ENCODE measurements around the gene UBTF. TPM values are rescaled to one million over a fixed set of nuclear protein-coding genes. Genes with fewer than 3 reads are reported as not detected.

UBTF gene
- total RNA-seq, 1 donor from 2014 or later = 146 TPM

DNA sequence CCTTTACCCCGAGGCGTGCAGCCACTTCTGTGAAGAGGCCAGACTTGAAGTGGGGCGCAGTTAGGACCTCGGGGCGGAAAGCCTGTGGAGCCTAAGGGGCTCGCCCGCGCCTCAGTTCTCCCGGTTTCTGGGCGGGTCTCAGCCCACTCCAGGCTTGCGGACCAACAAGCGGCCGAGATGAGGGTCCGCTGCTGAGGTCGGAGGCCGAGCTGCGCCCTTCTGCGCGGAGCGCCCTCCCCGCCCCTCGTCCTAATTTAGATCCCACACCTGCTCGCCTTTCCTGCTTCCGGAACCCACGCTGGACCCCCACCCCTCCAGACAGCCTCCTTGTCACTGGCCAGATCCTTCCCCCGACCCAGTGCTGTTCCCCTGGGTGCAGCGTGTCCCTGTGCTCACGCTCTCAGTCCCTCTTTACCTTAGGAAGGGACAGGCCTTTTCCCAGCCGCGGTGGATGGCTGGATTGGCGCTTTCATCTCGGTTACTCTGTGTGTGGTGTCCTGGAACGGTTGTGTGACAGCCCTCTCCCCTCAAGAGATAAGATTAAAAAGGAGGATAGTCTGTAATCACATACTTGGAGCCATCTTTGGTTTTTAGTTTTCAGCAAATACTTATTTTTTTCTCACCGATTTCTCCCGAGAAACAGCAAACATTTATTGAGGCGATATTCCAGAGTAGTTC, 18.9 kb downstream of the UBTF start:
- intact Hi-C loops (cut with micrococcal nuclease) = loop anchor here (1.0 to 2.0 kb wide), 9 partner anchors 10 to 302 kb away; partner anchors contain the start of genes GPATCH8, GRN, HDAC5 and HROB
- H3K4me1 Mint-ChIP-seq = peaks cover 39% of the 10 kb centered on the region
- peak overlapping the region; percentile 92 for H3K27ac Mint-ChIP-seq
- no peaks in the 10 kb centered on the region for H3K27me3 Mint-ChIP-seq
- H3K36me3 Mint-ChIP-seq (ENCODE audit: low read depth) = peaks cover 28% of the 10 kb centered on the region
- DNase-seq = no peak
- ATAC-seq (ENCODE audit: low read depth) = no peak
- peak overlapping the region; percentile 91 for H3K4me3 Mint-ChIP-seq
- H3K9me3 Mint-ChIP-seq = no peaks in the 10 kb centered on the region
- ChIA-PET POLR2A (interaction anchor here (0.6 to 5.7 kb wide), 18 partner anchors 9 to 1079 kb away, joined by 3 to 130 read pairs (median 6); partner anchors contain the start of genes GPATCH8, GRN, HDAC5 and SLC25A39), CTCF (interaction anchor here (1.7 kb wide), 1 partner anchor 147 kb away, joined by 4 read pairs; no protein-coding TSS in a partner anchor)
- TF ChIP-seq, protein P1, sequence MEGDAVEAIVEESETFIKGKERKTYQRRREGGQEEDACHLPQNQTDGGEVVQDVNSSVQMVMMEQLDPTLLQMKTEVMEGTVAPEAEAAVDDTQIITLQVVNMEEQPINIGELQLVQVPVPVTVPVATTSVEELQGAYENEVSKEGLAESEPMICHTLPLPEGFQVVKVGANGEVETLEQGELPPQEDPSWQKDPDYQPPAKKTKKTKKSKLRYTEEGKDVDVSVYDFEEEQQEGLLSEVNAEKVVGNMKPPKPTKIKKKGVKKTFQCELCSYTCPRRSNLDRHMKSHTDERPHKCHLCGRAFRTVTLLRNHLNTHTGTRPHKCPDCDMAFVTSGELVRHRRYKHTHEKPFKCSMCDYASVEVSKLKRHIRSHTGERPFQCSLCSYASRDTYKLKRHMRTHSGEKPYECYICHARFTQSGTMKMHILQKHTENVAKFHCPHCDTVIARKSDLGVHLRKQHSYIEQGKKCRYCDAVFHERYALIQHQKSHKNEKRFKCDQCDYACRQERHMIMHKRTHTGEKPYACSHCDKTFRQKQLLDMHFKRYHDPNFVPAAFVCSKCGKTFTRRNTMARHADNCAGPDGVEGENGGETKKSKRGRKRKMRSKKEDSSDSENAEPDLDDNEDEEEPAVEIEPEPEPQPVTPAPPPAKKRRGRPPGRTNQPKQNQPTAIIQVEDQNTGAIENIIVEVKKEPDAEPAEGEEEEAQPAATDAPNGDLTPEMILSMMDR (IDR thresholded peaks at IDR 0.05) = no peak

DNA sequence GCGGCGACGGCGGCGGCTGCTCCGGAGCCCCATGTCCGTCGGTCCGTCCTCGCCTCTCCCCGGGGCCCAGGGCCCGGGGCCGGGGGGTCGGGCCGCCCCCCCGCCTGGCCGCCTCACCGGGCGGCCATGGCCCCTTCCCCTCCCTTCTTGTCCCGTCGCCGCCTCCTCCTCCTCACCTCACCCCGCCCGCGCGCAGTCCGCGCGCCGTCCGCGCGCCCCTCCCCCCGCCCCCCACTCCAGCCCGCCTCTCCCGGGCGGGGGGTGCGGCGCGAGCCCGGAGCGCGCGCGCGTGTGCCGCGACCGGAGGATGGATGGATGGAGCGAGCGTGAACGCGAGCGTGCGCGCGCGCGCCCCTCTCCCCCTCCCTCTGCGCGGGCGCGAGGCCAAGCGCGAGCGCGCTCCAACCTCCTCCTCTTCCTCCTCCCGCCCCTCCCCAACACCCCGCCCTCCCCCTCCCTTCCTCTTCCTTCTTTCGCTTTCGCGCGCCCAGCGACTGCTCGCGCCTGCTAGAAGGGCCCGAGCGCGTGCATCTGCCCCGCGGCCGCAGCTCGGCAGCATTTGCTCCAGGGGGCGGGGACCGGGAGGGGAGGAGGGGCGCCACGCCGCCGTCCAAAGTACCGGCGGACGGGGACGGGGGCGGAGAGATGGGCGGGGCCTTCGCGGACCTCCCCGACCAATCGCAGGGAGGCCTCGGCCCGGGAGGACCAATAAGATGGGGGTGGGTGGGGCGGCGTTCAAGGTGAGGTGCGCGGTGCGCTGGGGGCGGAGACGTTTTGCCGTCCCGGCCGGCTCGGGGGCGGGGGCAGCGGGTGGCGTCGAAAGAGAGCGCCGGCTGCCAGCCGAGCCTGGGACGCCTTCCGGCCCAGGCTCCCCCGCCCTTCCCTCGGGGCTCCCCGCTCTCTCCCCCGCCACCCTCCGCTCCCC, 19.7 kb downstream of the UBTF start, which contains the start of gene ATXN7L3:
TSS of gene ATXN7L3 (minus strand) at position 332 of the 925 bp plus-strand sequence. CDS start 1,814 bp downstream, outside the sequence.
- intact Hi-C loops (cut with micrococcal nuclease) = loop anchor here (1.0 to 2.0 kb wide), 9 partner anchors 10 to 303 kb away; partner anchors contain the start of genes GPATCH8, GRN, HDAC5 and HROB
- peak; percentile 95 for DNase-seq
- ChIA-PET POLR2A (interaction anchor here (0.5 to 5.7 kb wide), 22 partner anchors 10 to 1102 kb away, joined by 3 to 130 read pairs (median 6); partner anchors contain the start of genes GPATCH8, GRN, HDAC5 and LSM12), CTCF (interaction anchor here (1.0 kb wide), 1 partner anchor 10 kb away, joined by 3 read pairs; no protein-coding TSS in a partner anchor)
- H3K4me3 Mint-ChIP-seq = peak within 1 kb of the TSS; percentile 91
- H3K9me3 Mint-ChIP-seq = no peaks in the 10 kb centered on the region
- peak within 1 kb of the TSS; percentile 92 for H3K27ac Mint-ChIP-seq
- peak; percentile 85 for ATAC-seq (ENCODE audit: low read depth)
- peaks cover 39% of the 10 kb centered on the region for H3K4me1 Mint-ChIP-seq
- H3K36me3 Mint-ChIP-seq (ENCODE audit: low read depth) = peaks cover 34% of the 10 kb centered on the region
- H3K27me3 Mint-ChIP-seq = no peaks in the 10 kb centered on the region
- TF ChIP-seq, protein P1 (IDR thresholded peaks at IDR 0.05) = no peak

DNA sequence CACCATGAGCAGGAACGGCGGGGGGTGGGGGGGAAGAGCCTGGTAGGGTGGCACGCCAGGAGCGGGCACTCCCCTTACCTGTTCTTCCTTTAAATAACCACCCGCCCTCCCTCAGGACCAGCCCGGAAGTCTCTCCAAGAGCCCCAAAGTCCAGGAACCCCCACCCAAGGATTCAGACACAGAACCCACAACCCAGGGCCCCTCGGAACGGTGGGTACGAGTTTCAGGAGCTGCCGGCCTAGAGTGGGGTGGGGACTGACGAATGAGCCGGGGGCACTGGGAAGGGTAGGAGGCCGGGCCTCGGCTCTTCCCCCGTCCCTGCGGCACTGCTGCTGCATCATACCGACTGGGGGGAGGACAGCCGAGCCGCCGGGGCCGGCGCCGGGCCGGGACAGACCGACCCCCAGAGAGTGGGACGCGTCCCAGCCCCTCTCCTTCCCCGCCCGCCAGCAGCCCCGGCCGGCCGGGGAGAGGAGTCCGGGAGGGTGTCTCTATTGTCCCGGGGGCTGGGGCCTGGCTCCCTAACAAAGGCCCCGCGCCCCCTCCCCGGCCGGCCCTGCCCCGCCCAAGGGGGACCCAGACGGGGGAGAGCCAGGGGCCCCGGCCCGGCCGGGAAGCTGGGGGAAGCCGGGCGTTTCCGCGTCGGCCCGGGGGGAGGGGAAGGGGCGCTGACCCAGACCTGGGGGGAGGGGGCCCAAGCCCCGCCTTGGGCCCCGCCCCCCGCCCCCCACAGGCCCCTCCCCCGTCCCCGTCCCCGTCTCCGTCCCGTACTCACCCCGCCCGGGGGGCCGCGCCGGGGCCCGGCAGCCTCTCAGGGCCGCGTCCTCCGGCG, 20.5 kb downstream of the UBTF start:
- peak overlapping the region; percentile 83 for H3K4me3 Mint-ChIP-seq
- H3K9me3 Mint-ChIP-seq = no peaks in the 10 kb centered on the region
- H3K27ac Mint-ChIP-seq = peak overlapping the region; percentile 81
- H3K4me1 Mint-ChIP-seq = peaks cover 37% of the 10 kb centered on the region
- peaks cover 42% of the 10 kb centered on the region for H3K36me3 Mint-ChIP-seq (ENCODE audit: low read depth)
- ChIA-PET POLR2A (interaction anchor here (0.6 to 5.7 kb wide), 12 partner anchors 11 to 1023 kb away, joined by 3 to 130 read pairs (median 6); partner anchors contain the start of genes FMNL1, GRN, HDAC5 and TMUB2), CTCF (interaction anchor here (0.6 to 1.8 kb wide), 3 partner anchors 11 to 20 kb away, joined by 3 to 8 read pairs (median 3); no protein-coding TSS in a partner anchor)
- peak; percentile 67 for DNase-seq
- intact Hi-C loops (cut with micrococcal nuclease) = no loop called here
- peak; percentile 15 for ATAC-seq (ENCODE audit: low read depth)
- no peaks in the 10 kb centered on the region for H3K27me3 Mint-ChIP-seq
- TF ChIP-seq, protein P1 (IDR thresholded peaks at IDR 0.05) = no peak

DNA sequence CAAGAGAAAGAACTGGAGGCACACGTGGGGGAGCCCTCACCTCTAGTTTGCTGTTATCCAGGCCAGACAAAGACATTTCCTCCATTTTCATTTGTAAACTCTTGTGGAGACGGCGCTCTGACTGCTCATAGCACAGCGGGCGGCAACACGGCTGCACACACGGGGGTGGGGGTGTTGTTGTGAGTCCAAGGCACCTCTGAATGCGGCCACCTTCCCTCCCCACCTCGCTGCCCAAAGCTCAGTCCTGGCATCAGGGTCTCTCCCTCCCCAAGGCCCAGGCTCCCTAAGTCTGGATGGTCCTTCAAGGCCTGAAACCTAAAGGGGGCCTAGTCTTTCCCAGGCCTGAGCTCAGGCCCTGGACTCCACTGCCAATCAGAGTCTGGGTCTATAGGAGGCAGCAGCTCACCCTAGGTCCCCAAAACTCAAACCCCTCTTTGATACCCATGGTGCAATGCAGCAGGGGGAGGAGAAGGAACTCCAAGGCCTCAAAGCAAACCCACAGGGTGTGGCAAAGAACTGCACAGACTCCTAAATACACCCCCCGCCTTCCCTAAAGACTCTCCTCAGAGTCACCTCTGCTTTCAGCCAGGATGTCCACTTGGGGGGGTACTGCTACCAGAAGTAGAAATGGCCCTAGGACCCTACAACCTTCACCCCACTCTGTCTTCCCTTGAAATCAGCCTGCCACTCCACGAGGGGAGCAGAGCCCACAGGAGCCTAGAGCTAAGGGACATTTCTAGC, 21.3 kb downstream of the UBTF start:
- Mint-ChIP-seq H3K4me1 (peaks cover 29% of the 10 kb centered on the region), H3K27me3 (no peaks in the 10 kb centered on the region), H3K4me3 (peak overlapping the region; percentile 83), H3K9me3 (no peaks in the 10 kb centered on the region), H3K36me3 (ENCODE audit: low read depth) (peaks cover 47% of the 10 kb centered on the region), H3K27ac (peak overlapping the region; percentile 81)
- ChIA-PET CTCF (interaction anchor here (1.8 kb wide), 1 partner anchor 12 kb away, joined by 8 read pairs; no protein-coding TSS in a partner anchor), POLR2A (interaction anchor here (0.6 to 5.7 kb wide), 8 partner anchors 10 to 156 kb away, joined by 3 to 130 read pairs (median 14); partner anchors contain the start of genes GRN, HDAC5, TMUB2 and UBTF)
- TF ChIP-seq, protein P1 (IDR thresholded peaks at IDR 0.05) = no peak
- intact Hi-C loops (cut with micrococcal nuclease) = no loop called here
- ATAC-seq (ENCODE audit: low read depth) (no peak), DNase-seq (no peak)
